Measurements from ENCODE around the gene P2RY11. TPM values are rescaled to one million over a fixed set of nuclear protein-coding genes. Genes with fewer than 3 reads are reported as not detected.

The P2RY11 gene
- total RNA-seq, 4 donors from 2014 or later, result 16.4 to 32.9 (median 19.9) TPM

GRCh38 chr19:10093295-10094186 is 18.0 kb upstream of the P2RY11 start:
- no peak for TF ChIP-seq POLR2AphosphoS5 (IDR thresholded peaks at IDR 0.05)
- TF ChIP-seq EP300 (IDR thresholded peaks at IDR 0.05), result no peak
- no peak for TF ChIP-seq POLR2A (IDR thresholded peaks at IDR 0.05)
- no peak for TF ChIP-seq CTCF (IDR thresholded peaks at IDR 0.05)
- Histone ChIP-seq H3K36me3 (peaks cover 37% of the 10 kb centered on the region), H3K4me3 (no peak overlapping the region), H3K9me3 (no peaks in the 10 kb centered on the region), H3K4me1 (peaks cover 16% of the 10 kb centered on the region), H3K27me3 (no peaks in the 10 kb centered on the region), H3K27ac (no peak overlapping the region)
- WGBS, result 86% methylated on average over 20 of the region's 22 CpGs
- DNase-seq (ENCODE audit: low spot score in 2 of 2), result no peak

- WGBS, result 26% methylated on average over 7 of the region's 7 CpGs
- no peak for DNase-seq (ENCODE audit: low spot score in 2 of 2)
- Histone ChIP-seq H3K27me3 (no peaks in the 10 kb centered on the region), H3K4me1 (peaks cover 16% of the 10 kb centered on the region), H3K9me3 (no peaks in the 10 kb centered on the region), H3K4me3 (peak overlapping the region; percentile 56), H3K36me3 (peaks cover 20% of the 10 kb centered on the region), H3K27ac (peak overlapping the region; percentile 76)
- TF ChIP-seq CTCF (IDR thresholded peaks at IDR 0.05), result no peak
- TF ChIP-seq POLR2AphosphoS5 (IDR thresholded peaks at IDR 0.05), result no peak
- TF ChIP-seq POLR2A (IDR thresholded peaks at IDR 0.05), result no peak
- TF ChIP-seq EP300 (IDR thresholded peaks at IDR 0.05), result no peak
Measured at GRCh38 chr19:10095622-10095947, 15.9 kb upstream of the P2RY11 start.

GRCh38 chr19:10095948-10096614 is 15.4 kb upstream of the P2RY11 start:
- peak overlapping the region; percentile 56 for H3K4me3 ChIP-seq
- H3K4me1 ChIP-seq, result peaks cover 16% of the 10 kb centered on the region
- H3K9me3 ChIP-seq, result no peaks in the 10 kb centered on the region
- WGBS, result 17% methylated on average over 7 of the region's 97 CpGs
- peak; percentile 90 to 93 for DNase-seq (ENCODE audit: low spot score in 2 of 2)
- H3K27me3 ChIP-seq, result no peaks in the 10 kb centered on the region
- peaks cover 15% of the 10 kb centered on the region for H3K36me3 ChIP-seq
- no peak for TF ChIP-seq POLR2AphosphoS5 (IDR thresholded peaks at IDR 0.05)
- no peak for TF ChIP-seq EP300 (IDR thresholded peaks at IDR 0.05)
- TF ChIP-seq CTCF (IDR thresholded peaks at IDR 0.05), result no peak
- no peak for TF ChIP-seq POLR2A (IDR thresholded peaks at IDR 0.05)
- H3K27ac ChIP-seq, result peak overlapping the region; percentile 76

- H3K4me1 ChIP-seq, result peaks cover 16% of the 10 kb centered on the region
- peak overlapping the region; percentile 56 for H3K4me3 ChIP-seq
- TF ChIP-seq POLR2A (IDR thresholded peaks at IDR 0.05) (no peak), POLR2AphosphoS5 (IDR thresholded peaks at IDR 0.05) (no peak), EP300 (IDR thresholded peaks at IDR 0.05) (no peak), CTCF (IDR thresholded peaks at IDR 0.05) (no peak)
- H3K27ac ChIP-seq, result peak overlapping the region; percentile 58
- H3K9me3 ChIP-seq, result no peaks in the 10 kb centered on the region
- 32% methylated on average over 14 of the region's 26 CpGs for WGBS
- peak in 1 of 2 donors; percentile 85 for DNase-seq (ENCODE audit: low spot score in 2 of 2)
- H3K36me3 ChIP-seq, result peaks cover 10% of the 10 kb centered on the region
- H3K27me3 ChIP-seq, result no peaks in the 10 kb centered on the region
Measured at GRCh38 chr19:10096615-10096963, 14.9 kb upstream of the P2RY11 start.

GRCh38 chr19:10100163-10100785 is 11.2 kb upstream of the P2RY11 start:
- Histone ChIP-seq H3K4me3 (no peak overlapping the region), H3K27ac (no peak overlapping the region), H3K36me3 (no peaks in the 10 kb centered on the region), H3K9me3 (no peaks in the 10 kb centered on the region), H3K27me3 (no peaks in the 10 kb centered on the region), H3K4me1 (peaks cover 16% of the 10 kb centered on the region)
- WGBS, result 88% methylated on average over 5 of the region's 5 CpGs
- no peak for DNase-seq (ENCODE audit: low spot score in 2 of 2)
- no peak for TF ChIP-seq CTCF (IDR thresholded peaks at IDR 0.05)
- no peak for TF ChIP-seq EP300 (IDR thresholded peaks at IDR 0.05)
- no peak for TF ChIP-seq POLR2AphosphoS5 (IDR thresholded peaks at IDR 0.05)
- TF ChIP-seq POLR2A (IDR thresholded peaks at IDR 0.05), result no peak

All from suprapubic skin (tissue), 4 donors.